ENCODE data around the gene ATXN1.

ATXN1 gene

GRCh38 chr6:16249971-16250370 lies 511.3 kb downstream of the ATXN1 start:
- DNase-seq (ENCODE audit: low spot score), result no peak
